Kidney glomerular epithelial cell (primary cell): Measurements from ENCODE around the gene LZTR1.

Source experiments
- DNase-seq: peaks from one replicate; lab custom pipeline; 2025; lab: John Stamatoyannopoulos, UW

Gene LZTR1

DNA sequence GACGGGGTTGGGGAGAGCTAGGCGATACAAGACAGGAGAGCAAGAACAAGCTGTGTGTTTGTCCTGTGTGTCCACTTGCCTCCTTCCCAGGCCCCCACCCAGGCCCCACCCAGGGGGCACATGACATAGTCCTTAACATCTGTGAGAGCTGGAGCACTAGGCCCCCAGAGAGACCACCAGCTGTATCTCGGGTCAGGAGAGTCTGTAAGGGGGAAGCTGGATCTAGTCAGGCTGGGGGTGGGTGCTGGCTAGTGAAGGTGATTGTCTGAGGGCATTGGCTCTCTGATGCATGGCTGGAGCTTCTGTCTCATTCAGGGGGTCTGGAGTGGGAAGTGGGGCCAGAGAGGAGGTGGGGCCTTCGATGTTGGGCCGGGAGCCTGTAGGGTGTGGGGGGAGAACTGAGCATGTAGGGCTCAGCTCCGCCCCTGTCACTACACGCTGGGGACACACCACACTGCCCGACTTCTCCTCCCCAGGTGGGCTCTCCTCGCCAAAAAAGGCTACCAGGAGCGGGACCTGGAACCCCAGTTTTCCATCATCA, 33.4 kb downstream of the LZTR1 start:
- DNase-seq, result no peak

DNA sequence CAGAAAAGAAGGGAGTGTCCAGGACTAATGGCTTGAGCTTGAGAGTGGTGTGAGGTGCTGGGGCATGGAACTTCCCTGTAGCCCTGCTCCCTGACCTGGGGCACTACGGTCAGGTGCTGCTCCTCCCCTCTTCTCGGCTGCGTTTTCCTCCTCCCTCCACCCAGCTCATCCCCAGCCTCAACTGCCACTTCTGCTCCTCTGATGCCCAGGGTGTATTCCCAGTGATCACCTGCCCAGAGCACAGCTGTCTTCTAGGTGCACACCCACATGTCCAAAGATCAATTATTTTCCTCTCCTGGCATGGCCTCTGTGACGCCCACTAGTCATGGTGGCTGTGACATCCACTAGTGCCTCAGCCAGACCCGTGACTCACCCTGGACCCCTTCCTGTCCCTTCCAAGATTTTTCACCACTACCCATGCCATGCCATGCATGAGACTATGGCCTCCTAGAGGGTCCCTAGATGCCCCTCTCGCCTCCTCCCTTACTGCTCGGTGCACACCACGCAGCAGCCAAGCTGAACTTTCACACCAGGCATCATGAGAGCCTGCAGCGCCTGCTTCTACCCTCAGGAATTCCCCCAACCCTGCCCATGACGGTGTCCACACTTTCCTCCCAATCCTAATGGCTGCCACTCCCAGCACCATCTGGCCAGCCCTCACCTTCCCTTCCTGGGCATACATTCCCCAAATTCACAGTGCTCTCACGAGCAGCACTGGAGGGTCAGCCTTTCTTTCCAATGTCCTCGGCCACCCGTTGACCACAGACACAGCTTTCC, 34.7 kb downstream of the LZTR1 start:
- no peak for DNase-seq

DNA sequence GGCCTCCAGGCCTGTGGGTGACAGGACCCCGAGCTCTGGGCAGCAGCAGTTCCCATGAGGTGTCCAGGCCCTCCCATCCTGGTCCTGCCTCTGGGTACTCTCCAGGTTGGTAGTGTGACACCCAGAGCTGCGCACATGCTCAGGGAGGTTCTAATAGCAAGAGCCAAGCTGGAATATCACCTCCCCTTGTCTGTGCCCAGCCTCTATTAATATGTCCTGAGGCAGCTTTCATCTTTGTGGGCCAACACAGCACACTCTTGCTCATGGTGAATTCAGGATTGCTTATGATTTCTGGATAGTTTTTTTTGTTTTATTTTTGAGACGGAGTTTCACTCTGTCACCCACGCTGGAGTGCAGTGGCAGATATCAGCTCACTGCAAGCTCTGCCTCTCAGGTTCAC, 36.2 kb downstream of the LZTR1 start:
- DNase-seq, result no peak

DNA sequence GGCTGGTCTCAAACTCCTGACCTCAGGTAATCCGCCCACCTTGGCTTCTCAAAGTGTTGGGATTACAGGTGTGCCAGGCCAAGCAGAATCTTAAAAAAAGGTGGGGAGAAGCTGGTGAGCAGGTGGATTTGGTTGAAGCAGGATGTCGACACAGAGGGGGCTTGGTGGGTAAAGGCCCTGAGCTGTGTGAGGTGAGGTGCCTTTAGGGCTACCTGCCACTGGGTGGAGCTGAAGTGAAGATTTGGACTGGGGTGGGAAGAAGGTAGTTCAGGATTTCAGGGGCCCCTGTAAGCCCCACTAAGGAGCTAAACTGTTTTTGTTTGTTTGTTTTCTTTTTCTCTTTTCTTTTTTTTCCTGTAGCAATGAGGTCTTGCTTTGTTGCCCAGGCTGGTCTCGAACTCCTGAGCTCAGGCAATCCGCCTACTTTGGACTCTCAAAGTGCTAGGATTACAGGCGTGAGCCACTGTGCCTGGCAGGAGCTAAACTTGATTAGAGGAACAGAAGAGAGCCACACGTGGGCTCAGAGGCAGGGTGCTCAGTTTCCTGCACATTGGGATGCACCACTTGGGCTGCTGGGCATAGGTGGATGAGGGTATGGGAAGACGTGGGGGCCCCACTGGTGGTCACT, 38.8 kb downstream of the LZTR1 start:
- DNase-seq, result no peak

DNA sequence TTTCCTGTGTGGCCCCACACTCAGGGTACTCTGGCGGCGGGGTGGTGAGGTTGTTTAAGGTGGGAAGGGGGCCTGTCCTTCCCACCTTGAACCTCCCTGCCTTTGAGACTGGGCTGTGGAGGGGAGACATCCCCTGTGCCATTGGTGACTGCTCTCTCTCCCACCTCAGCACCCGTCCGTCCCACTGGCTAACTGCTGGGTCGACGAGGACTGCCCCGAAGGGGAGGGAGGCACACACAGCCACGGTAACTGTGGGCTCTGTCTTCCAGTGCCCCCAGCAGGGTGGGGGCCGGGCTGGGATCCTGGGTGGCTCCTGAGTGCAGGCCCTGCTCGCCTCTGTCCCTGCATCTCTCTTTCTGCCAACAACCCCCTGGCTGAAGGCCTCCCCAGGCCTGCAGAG, 40.4 kb downstream of the LZTR1 start:
- no peak for DNase-seq

DNA sequence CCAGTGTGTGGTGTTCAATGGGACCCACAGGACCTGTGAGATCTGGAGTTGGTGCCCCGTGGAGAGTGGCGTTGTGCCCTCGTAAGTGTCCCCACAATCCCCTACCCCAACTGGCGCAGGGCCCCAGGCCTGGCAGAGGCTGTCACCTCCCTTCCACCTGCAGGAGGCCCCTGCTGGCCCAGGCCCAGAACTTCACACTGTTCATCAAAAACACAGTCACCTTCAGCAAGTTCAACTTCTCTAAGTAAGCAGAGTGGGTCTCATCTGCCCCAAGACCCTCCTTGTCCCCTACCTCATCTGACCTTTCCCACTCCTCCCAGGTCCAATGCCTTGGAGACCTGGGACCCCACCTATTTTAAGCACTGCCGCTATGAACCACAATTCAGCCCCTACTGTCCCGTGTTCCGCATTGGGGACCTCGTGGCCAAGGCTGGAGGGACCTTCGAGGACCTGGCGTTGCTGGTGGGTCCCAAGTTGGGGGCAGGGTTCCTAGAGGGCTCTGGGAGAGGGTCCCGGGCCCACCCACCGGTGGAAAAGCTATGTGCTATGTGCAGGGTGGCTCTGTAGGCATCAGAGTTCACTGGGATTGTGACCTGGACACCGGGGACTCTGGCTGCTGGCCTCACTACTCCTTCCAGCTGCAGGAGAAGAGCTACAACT, 41.0 kb downstream of the LZTR1 start:
- no peak for DNase-seq

DNA sequence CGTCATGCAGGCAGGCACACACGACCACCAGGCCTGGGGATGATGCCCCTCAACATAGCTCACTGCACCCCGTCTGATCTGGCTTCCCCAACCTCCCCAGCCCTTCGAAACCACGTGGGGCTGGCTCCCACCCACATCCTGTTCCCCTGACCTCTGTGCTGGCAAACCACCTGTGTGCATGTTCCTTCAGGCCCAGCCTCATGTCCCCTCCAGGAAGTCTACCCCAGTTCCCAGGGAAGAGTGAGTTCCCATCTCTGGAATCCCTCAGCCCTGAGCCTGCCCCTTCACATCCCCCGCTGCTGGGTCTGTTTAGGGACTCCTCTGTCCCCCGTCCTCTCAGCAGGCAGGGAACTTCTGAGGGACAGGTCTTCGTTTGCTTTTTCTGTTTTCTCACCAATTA, 43.2 kb downstream of the LZTR1 start:
- DNase-seq, result no peak

DNA sequence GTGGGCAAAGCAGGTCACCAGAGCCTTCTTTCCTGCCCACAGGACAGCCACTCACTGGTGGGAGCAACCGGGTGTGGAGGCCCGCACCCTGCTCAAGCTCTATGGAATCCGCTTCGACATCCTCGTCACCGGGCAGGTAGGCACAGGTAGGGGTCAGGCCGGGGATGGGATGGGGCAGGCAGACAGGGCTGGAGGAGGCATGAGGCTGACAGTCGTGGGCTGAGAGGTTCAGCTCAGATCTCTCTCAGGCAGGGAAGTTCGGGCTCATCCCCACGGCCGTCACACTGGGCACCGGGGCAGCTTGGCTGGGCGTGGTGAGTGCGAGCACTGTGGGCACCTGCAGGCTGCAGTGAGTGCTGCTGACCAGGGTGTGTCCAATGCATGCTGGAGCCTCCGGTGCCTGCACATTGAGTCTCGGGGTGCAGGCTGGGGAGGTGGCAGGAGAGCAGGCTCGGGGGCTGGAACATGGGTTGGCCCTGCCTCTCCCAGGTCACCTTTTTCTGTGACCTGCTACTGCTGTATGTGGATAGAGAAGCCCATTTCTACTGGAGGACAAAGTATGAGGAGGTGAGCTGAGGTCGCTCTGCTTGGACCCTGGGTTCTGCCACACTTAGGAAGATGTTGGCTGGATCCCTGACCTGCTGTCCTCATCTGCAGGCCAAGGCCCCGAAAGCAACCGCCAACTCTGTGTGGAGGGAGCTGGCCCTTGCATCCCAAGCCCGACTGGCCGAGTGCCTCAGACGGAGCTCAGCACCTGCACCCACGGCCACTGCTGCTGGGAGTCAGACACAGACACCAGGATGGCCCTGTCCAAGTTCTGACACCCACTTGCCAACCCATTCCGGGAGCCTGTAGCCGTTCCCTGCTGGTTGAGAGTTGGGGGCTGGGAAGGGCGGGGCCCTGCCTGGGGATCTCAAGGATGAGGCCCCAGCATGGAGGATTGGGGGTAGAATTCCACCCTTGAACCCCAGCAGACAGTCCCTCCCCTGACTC, 44.0 kb downstream of the LZTR1 start:
- DNase-seq, result no peak

DNA sequence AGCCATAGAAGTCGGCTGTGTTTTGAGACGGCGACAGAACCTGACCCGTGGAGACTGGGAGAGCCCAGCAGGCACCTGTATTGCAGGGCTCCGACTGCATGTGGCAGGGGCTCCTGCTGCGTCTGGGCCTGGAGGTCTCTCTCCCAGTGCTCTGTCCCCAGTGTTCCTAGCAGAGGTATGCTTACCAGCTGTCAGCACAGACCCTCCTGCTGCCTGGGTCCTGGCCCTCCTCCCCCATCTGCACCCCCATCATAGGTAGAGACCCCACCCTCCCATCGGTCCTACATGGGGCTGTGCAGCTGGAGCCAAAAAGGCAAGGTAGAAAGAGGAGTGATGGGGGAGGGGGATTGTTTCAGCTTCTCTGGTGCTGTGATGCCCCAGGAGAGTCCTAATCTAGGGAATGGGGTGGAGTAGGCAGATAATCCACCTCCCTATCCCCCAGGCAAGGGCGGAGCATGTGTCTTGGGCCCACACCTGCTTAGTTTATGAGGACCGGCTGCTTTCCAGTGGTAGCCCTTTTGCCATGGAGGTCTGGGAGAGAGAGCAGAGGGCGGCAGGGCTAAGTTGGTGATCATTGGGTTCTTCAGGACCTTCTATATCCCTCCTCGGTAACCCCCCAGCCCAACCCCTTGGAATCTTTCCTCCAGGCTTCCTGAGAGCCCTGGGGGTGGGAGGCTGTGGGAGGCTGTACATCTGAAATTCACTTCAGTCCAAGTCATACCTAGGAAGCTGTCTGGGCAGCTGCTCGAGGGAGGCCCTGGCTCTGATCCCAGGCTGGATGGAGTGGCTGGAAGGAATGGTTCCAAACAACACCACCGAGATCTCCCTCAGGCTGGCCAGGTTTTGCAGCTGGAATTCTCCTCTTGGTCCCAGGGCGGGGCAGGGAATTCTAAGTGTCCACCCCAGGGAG, 44.9 kb downstream of the LZTR1 start:
- DNase-seq, result no peak

DNA sequence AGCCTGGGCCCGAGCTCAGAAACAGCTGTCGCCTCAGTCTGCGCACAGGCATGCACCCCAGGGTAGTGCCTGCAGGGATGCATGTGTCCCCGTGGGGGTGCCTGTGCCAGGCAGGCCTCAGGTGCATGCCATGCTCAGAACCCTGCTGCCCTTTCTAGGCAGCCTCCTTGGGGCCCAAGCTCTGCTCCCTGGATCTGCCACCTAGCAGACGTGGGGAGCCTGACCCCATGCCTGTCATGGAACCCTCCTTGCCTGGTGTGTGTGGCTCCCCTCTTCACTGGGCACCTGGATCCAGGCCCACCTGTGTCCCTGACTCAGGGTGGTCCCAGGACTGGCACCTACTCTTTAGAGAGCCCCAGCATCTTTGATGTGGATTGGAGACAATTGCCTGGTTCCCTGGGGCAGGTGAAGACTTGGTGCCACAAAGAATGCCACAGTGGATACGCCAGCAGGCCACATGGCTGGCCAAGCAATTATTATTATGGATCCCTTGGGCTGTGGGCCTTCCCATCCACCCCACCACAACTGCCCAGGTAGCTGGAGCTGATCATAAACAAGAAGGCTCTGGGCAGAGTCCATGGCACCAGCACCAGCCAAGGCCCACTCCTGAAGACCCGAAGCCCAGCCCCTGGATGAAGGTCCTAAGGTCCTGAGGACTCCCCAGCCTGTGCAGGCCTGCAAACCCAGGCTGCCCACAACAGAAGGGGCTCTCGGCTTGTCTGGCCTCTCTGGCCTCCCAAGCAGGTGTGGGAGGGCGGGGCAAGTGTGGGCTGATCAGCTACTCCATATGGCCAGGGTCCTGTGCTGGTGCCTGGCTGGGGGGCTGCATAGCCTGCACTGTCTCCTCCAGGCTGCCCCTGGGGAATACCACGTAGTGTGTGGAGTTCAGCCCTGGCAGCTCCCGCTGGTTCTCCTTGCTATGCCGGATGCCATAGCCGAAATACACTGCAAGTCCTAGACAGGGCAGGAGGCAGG, 46.5 kb downstream of the LZTR1 start:
- DNase-seq, result no peak

DNA sequence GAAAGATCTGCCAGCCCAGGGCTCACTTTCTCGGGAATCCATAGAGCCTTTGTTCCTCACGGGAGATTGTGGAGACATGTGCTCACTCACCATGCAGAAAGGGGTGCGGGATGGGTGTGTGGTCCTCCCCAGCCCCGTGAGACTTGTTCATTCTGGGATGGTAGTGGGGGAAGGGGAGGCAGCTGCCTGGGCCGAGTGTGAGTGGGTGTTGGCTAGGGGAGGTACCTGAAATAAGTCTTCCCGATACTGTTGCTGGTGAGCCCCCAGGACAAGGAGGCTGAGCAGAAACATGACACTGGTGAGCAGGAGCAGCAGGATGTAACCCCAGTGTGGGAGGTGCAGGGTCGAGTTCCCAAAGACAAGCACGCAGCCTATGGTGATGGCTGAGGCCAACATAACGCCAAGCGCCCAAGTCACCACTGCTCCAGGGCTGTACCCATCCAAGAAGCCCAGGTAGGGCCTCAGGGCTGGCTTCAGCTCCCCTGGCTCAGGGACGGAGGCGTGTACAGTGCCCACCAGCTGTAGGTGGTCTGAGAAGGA, 47.5 kb downstream of the LZTR1 start:
- DNase-seq, result no peak

DNA sequence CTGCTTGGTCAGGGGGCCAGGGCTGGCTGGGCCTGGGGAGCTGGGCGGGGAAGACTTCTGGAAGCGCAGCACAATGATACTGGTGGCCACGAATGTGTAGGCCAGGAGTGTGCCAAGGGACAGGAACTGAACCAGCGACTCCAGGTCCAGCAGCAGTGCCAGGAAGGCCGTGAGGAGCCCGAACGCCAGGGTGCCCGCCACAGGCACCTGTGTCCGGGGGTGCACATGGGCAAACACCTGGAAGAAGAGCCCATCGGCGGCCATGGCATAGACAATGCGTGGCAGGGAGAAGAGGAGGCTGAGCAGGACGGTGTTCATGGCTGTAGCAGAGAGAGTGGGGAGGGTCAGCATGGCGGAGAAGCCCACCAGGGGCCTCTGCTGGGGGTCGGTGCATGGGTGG, 47.9 kb downstream of the LZTR1 start:
- no peak for DNase-seq

DNA sequence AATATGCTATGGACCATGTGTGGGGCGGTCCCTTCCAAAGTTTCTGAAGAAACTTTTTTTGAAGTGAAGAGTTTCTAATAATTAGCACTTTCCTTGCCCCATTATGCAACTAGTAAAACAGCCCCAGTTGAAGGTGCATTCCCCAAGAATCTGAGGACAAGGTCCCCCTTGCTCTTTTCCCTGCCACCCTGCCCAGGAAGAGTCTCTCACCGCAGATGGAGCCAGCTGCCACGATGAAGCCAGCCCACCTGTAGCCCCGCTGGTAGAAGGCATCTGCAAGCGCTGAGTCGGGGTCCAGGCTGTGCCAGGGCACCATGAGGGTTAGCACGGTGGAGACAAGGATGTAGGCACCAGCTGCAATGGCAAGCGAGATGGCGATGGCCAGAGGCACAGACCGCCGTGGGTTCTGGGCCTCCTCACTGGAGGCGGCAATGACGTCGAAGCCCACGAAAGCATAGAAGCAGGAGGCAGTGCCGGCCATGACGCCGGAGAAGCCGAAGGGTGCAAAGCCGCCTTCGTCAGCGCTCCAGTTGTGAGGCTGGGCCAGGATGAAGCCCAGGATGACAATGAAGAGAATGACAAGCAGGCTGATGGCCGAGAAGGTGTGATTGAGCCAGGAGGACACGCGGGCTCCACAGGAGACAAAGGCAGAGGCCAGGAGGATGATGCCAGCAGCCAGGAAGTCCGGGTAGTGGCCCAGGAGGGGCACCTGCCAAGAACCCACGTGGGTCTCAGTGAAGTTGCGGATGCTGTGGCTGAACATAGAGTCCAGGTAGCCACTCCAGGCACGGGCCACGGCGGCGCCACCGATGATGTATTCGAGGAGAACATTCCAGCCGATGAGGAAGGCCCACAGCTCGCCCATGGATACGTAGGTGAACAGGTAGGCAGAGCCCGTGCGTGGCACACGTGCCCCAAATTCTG, 48.8 kb downstream of the LZTR1 start:
- DNase-seq, result no peak

DNA sequence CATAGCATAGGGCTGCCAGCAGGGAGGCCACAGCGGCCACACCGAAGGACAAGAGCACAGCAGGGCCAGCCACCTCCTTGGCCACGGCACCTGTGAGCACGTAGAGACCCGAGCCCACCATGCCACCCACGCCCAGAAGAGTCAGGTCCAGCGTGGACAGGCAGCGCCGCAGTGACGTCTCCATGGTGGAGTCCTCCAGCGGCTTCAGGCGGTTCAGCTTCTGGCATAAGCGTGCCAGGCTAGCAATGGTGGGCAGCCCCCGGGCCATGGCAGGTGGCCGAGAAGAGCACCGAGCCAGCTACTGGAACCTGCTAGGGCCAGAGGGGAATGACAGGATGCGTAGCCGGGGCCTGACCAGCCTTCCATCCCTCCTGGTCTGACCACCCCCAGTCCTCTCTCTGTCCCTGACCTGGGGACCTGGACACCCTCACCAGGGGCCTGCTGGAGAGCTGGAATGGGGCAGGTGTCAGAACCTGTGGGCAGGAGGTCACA, 49.5 kb downstream of the LZTR1 start:
- DNase-seq, result no peak

DNA sequence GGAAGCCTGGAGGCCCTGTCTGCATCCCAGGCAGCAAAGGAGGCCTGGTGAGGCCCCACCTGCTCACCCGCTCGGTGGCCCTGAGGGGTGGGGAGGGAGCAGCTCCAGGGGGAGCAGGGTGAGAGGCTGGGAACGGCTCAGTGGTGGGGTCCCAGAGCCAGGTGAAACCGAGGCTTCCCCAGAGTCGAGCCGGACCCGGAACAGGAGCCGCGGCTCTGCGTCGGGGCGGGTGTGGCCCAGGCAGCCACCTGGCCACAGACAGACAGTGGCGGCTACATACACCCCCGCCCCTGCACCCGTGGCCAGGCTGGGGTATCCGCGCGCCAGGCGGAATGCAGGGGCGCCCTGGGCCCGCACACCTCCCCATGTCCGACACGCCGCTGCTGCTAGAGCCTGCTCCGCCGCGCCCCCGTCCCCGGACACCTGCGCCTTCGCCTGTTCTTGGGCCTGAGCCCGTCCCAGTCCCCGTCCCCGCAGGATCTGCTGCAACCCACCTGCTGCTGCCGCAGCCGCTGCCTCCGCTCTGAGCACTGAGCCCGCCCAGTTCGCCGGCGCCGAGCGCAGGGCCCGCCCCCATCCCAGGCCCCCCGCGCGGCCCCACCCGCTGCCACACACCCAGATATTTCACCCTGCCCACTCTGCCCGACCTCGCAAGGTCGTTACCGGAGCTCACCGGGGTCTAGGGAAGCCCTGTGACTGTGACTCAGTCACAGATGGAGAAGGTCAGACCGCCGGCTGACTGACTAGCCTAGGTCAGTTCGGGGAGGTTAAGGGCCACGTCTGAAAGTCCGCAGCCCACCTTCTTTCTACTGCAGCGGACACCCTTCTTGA, 50.2 kb downstream of the LZTR1 start, which contains the start of gene SLC7A4:
Gene SLC7A4, minus strand, starts transcription at position 525 of the 831 bp plus-strand sequence. CDS start 749 bp downstream, outside the sequence.
- DNase-seq, result no peak

DNA sequence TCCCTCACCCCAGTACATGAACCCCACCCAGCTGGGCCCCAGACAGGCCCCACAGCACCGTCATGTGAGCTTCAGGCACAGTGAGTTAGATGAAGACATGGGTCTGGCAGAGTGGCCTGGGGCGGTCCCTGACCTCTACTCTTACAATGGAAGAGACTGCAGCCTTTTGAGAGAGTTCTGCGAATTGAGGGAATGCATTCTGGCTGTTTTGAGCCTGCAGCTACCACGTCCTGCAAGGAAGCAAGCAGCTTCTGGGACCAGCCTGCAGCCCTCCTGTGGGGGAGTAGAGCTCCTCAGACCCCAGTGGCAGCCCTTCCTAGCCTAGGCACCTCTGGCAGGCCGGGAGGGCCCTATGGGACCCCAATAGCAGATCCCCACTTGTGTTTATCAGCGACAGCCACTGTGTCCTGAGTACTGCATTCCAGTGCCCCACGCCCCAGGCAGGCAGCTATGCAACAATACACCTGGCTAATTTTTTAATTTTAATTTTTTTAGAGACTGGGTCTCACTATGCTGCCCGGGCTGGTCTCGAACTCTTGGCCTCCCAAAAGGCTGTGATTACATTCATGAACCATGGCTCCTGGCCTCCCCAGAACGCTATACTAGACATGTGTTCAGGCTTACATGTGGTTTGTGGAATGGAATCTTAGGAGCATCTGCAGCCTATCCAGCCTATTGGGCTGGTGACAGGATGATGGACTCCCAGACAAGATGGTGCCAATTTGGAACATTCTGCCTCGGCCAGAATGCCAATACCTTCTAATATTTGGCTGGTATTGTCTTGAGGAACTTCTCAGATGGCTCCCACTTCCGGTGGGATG, 51.0 kb downstream of the LZTR1 start:
- no peak for DNase-seq
